ENCODE measurements around the gene RPS26.
"Not testable (repeated sequence)": the region's sequence is repeated elsewhere in the genome, so short reads cannot be mapped to it uniquely, and the experiment has no call there.

RPS26 gene

GRCh38 chr12:56038022-56038655, 3.6 kb upstream of the RPS26 start:
- in situ Hi-C loops (cut with MboI; ENCODE audit: low sequenced_read_pairs, unreplicated experiment): loop anchor here (10.0 kb wide), 1 partner anchor 303 kb away; no protein-coding TSS in a partner anchor
- DNase-seq (ENCODE audit: low spot score): no peak
- no peak for TF ChIP-seq CTCF (IDR thresholded peaks at IDR 0.05; ENCODE audit: borderline replicate concordance, control extremely low read depth, extremely low read depth, insufficient read depth, missing control alignments)

- TF ChIP-seq CTCF (IDR thresholded peaks at IDR 0.05; ENCODE audit: borderline replicate concordance, control extremely low read depth, extremely low read depth, insufficient read depth, missing control alignments): no peak
- no peak for DNase-seq (ENCODE audit: low spot score)
- in situ Hi-C loops (cut with MboI; ENCODE audit: low sequenced_read_pairs, unreplicated experiment): no loop called here
Measured at GRCh38 chr12:56040151-56040550, 1.6 kb upstream of the RPS26 start.

GRCh38 chr12:56040963-56041551, 661 bp upstream of the RPS26 start:
- no peak for DNase-seq (ENCODE audit: low spot score)
- in situ Hi-C loops (cut with MboI; ENCODE audit: low sequenced_read_pairs, unreplicated experiment): no loop called here
- no peak for TF ChIP-seq CTCF (IDR thresholded peaks at IDR 0.05; ENCODE audit: borderline replicate concordance, control extremely low read depth, extremely low read depth, insufficient read depth, missing control alignments)

- in situ Hi-C loops (cut with MboI; ENCODE audit: low sequenced_read_pairs, unreplicated experiment); DNase-seq (ENCODE audit: low spot score): not testable (repeated sequence)
Measured at GRCh38 chr12:56042430-56042813, 704 bp downstream of the RPS26 start.

GRCh38 chr12:56042843-56043242, 1.1 kb downstream of the RPS26 start:
- in situ Hi-C loops (cut with MboI; ENCODE audit: low sequenced_read_pairs, unreplicated experiment): no loop called here
- no peak for TF ChIP-seq CTCF (IDR thresholded peaks at IDR 0.05; ENCODE audit: borderline replicate concordance, control extremely low read depth, extremely low read depth, insufficient read depth, missing control alignments)
- DNase-seq (ENCODE audit: low spot score): no peak

GRCh38 chr12:56046027-56046780, 4.5 kb downstream of the RPS26 start:
- no peak for TF ChIP-seq CTCF (IDR thresholded peaks at IDR 0.05; ENCODE audit: borderline replicate concordance, control extremely low read depth, extremely low read depth, insufficient read depth, missing control alignments)
- in situ Hi-C loops (cut with MboI; ENCODE audit: low sequenced_read_pairs, unreplicated experiment): no loop called here
- DNase-seq (ENCODE audit: low spot score): no peak

- TF ChIP-seq CTCF (IDR thresholded peaks at IDR 0.05; ENCODE audit: borderline replicate concordance, control extremely low read depth, extremely low read depth, insufficient read depth, missing control alignments): no peak
- DNase-seq (ENCODE audit: low spot score): no peak
- in situ Hi-C loops (cut with MboI; ENCODE audit: low sequenced_read_pairs, unreplicated experiment): no loop called here
Measured at GRCh38 chr12:56053407-56053893, 11.7 kb downstream of the RPS26 start.

GRCh38 chr12:56059964-56060363, 18.2 kb downstream of the RPS26 start:
- in situ Hi-C loops (cut with MboI; ENCODE audit: low sequenced_read_pairs, unreplicated experiment); DNase-seq (ENCODE audit: low spot score): not testable (repeated sequence)

Measured in GM13976 (cell line).